Keratinocyte (primary cell): ENCODE results near the gene DENND11.

Experiments used
- EZH2 ChIP-seq: IDR thresholded peaks from one replicate; pipeline ENCODE4 v1.6.1; 2012; ENCODE audit warnings: inconsistent platforms, mild to moderate bottlenecking, low read length, moderate library complexity
- TF ChIP-seq, protein P1 (sequence below), 3 experiments: IDR thresholded peaks in 1 of 3; conservative IDR thresholded peaks in 1 of 3; optimal IDR thresholded peaks in 1 of 3; 2 replicates in 2 of 3; 3 replicates in 1 of 3; pipeline versions ENCODE3 to v1.5.1; 2011; ENCODE audit warnings: low read length in 3 of 3, mild to moderate bottlenecking in 3 of 3, moderate library complexity in 2 of 3, control low read depth in 1 of 3, inconsistent platforms in 1 of 3; ENCODE audit not compliant: insufficient read depth in 2 of 3; ENCODE audit errors: extremely low read depth in 1 of 3

DNA sequence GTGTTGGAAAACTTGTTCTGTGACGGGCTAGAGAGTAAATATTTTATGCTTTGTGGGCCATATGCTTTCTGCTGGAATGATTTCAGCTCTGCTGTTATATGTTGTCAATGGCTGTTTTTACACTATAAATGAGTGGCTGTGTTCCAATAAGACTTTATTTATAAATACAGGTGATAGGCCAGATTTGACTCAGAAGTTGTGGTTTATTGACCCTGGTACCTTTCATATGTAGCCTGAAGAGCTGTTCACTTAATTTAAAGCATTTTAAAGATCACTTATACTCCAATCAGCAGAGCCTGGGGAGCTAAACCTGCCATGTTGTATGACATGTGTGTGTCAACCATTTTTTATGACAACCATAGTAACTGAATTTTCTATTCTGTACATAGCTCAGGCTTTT lies 27.1 kb upstream of the DENND11 start:
- TF ChIP-seq, protein P1, sequence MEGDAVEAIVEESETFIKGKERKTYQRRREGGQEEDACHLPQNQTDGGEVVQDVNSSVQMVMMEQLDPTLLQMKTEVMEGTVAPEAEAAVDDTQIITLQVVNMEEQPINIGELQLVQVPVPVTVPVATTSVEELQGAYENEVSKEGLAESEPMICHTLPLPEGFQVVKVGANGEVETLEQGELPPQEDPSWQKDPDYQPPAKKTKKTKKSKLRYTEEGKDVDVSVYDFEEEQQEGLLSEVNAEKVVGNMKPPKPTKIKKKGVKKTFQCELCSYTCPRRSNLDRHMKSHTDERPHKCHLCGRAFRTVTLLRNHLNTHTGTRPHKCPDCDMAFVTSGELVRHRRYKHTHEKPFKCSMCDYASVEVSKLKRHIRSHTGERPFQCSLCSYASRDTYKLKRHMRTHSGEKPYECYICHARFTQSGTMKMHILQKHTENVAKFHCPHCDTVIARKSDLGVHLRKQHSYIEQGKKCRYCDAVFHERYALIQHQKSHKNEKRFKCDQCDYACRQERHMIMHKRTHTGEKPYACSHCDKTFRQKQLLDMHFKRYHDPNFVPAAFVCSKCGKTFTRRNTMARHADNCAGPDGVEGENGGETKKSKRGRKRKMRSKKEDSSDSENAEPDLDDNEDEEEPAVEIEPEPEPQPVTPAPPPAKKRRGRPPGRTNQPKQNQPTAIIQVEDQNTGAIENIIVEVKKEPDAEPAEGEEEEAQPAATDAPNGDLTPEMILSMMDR (optimal IDR thresholded peaks at IDR 0.05 in 1 of 3, IDR thresholded peaks at IDR 0.05 in 1 of 3, conservative IDR thresholded peaks at IDR 0.05 in 1 of 3; ENCODE audit: extremely low read depth in 1 of 3, insufficient read depth in 2 of 3, low read length in 3 of 3), result no peak
- TF ChIP-seq EZH2, result no peak
